ENCODE results near the gene NPR3.

GRCh38 chr5:32776200-32776599, 65.1 kb downstream of the NPR3 start:
- TF ChIP-seq EZH2 (IDR thresholded peaks at IDR 0.05; ENCODE audit: insufficient read depth, poor library complexity, severe bottlenecking) = no peak
- no peak for TF ChIP-seq EZH2phosphoT487 (IDR thresholded peaks at IDR 0.05; ENCODE audit: insufficient read depth, low read depth)

Data from GM23248 (cell line).